Activated CD8-positive, alpha-beta memory T cell treated with anti-CD3 and anti-CD28 coated beads, Interleukin-2, amount 50 U/mL, for 4 hours (primary cell): Measurements from ENCODE around the gene NDUFB8.
A peak's percentile ranks its signal among the peaks of the same experiment; 100 is the strongest.
"Not testable (repeated sequence)": the region's sequence is repeated elsewhere in the genome, so short reads cannot be mapped to it uniquely, and the experiment has no call there.

ENCODE experiments used
- DNase-seq: peaks from one replicate; pipeline ENCODE4 v3.0.0-alpha.2; 2020

Gene NDUFB8

DNA sequence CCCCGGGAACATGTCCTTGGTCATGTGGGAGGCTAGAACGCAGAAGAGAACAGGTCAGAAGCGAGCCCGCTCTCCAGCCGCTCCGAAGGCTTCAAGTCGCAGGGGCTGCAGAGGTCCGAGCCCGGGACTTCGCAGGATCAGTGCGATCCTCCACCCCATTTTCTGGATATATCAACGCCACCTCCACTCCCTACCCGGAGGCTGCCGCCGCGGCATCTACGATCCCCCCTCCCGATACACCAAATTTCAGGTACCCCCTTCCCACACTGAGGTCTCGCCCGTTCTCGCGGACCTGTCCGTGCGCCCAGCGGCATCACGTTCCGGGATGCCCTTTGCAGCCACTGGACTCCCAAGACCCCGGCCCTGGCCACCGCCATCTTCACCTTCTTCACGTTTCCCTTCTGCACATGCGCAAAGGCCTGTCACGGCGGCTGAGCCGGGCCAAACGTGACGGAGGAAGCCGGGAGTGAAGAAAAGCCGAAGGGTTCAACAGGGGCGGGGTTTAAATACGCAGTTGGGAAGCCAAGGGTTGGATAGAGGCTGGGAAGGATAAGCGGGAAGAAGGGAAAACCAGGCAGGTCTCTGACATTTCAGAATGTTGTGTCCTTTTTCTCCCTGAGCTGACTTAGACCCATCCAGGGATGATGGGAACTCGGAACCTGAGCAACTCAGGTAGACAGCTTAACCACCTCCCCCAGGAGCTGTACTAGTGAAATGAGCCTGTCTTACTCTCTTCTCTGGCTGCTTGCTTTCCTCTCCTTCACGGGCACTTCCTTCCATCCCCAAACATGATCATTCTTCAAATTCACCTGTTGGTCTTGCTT lies at the start of gene NDUFB8:
Gene NDUFB8 (minus strand): TSS at position 397 of the 824 bp plus-strand sequence. CDS start 20 bp downstream, at position 377.
- peak; percentile 85 for DNase-seq

- no peak for DNase-seq
Measured at GRCh38 chr10:100576282-100576635, 46.6 kb upstream of the NDUFB8 start.

DNA sequence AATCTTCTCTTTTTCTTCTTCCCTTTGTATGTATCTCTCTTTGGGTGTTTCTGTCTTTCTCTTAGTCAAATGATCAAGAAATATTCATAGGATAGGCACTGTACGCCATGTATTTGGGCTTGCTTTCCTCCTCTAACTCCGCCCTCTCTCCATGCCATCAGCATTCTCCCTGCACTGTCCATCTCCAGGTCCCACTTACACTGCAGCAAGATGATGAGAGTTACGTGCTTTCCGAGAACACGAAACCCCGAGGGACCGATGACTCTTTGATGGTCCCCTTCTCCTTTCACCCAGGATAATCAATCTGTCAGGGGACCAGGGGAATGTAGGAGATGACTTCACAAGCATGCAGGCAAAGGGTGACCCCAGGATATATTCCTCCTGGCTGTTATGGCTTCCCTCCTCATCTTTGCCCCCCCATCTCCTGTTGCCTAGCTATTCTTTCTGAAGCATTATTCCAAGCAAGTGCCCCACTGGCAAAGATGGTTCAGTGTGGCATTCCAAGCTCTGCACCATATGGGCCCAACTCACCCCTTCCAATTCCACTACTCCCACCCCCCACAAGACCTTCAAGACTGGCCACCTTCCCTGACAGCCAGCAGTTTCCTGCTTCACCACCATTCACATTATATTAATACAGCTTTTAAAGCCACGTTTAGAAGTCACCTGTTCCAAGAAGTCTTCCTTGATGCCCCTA lies 46.1 kb upstream of the NDUFB8 start:
- no peak for DNase-seq

DNA sequence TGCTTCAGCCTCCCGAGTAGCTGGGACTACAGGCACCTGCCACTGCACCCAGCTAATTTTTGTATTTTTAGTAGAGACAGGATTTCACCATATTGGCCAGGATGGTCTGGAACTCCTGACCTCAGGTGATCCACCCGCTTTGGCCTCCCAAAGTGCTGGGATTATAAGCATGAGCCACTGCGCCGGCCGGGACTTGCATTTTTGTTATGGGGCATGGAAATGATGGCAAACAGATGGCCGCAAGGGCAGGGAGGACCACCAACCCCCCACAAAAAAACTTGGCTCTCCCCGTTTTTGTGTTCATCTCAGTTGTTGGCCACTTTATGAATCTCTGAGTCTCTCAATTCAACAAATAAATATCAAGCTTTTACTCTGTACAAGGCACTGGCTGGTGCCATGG lies 45.5 kb upstream of the NDUFB8 start:
- DNase-seq: not testable (repeated sequence)

GRCh38 chr10:100571084-100571856 lies 41.6 kb upstream of the NDUFB8 start:
- no peak for DNase-seq

- no peak for DNase-seq
Measured at GRCh38 chr10:100570506-100570905, 40.8 kb upstream of the NDUFB8 start.

DNA sequence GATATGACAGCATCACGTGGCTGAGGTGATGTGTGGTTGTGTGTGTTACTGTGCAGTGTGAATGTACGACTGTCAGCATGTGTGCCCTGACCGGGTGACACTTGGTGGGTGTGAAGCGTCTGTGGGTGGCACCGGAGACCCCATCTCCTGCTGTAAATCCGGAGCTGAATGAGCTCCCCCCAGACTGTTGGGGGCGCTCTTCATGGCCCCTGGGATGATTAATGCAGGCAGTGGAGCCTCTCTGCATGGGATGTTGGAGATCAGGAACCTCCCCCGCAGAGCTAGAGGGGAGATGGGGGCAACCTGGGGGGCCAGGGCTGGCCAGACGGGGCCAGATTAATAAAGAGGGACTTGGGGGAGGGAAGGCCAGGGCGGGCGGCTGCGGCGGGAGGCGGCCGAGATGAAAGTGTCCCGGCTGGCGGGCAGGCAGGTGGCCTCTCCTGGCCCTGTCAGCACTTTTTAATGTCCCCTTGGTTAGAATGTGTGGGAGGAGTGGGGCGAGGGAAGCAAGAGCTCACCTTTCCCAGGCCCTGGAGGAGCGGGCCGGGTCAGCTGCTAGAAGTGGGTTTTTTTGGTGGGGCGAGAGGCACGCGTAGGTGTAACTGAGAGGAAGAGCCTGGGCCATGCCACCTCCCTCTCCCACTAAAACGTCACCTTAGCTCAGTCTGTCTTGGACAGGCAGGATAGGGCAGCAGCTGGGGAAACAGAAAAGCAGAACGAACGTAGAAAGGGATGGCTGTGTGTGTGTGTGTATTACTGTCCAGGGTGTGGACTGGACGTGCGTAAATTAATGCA lies 40.2 kb upstream of the NDUFB8 start:
- DNase-seq: no peak

DNA sequence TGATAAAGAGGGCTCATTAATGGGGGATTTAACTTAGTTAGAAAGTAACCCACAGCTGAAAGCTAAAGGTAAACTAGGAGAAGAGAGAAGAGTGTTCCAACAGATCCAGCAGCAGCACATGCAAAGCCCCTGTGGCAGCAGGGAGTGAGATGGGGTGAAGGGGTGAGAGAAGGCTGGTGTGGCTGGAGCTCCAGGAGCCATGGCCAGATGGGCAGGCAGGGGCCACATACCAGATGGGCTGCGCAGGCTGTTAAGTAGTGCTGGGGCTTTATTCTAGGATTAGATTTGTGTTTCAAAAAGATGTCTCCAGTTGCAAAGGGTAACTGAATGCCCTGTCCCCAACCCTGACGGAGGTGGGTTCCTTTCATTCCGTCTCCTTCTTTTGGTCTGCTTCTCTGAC lies 39.2 kb upstream of the NDUFB8 start:
- DNase-seq: no peak

DNA sequence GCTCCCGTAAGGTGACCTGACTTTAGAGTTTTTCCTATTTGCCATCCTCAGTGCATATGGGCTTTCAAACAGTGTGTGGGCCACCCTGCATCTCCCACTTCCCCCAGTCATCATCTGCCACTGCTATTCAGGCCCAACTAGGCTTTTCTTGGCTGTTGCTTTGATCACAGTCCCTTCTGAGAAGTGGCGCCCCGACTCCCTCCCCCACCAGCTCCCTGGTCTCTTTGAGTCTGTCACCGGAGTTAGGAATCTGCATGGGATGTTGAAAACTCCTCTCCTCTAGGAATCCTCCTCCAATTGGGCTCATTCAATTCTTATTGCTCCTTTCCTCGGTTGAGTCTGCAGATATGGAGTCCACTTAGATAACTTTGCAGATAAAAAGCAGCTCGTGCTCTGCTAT lies 38.2 kb upstream of the NDUFB8 start:
- no peak for DNase-seq

- no peak for DNase-seq
Measured at GRCh38 chr10:100567249-100567648, 37.6 kb upstream of the NDUFB8 start.

- DNase-seq: no peak
Measured at GRCh38 chr10:100566561-100566960, 36.9 kb upstream of the NDUFB8 start.

DNA sequence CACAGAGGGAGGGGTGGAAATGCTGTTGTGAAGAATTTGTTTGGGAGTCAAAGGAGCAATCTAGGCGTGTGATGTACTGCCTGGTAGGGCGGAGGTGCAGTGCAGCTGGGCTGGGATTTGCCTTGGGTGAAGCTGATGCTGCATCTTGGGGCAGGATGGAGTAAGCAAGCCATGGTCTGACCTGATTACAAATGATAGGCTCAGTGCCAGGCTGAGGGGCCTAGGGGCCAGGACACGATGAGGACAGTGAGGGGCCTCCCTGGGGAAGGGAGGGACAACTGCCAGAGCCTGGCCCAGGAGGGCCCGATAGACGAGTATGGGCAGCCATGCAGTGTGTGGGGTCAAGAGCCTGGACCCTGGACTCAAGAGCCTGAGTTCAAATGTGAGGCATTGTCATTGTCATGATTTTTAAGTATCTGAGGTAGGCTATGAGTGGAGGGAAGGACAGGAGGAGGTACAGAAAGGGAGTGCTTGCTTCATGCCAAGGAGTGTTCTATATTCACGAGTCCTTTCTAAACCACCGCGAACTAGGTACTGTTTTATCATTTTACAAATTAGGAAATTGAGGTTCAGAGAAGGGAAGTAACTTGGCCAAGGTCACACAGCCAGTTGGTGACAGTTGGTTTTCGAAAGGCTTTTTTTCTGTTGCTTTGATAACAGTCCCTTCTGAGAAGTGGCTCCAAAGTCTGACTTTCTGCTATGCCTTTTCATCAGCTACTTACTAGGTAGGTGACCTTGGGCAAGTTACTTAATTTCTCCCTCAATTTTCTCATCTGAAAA lies 35.7 kb upstream of the NDUFB8 start:
- DNase-seq: no peak

DNA sequence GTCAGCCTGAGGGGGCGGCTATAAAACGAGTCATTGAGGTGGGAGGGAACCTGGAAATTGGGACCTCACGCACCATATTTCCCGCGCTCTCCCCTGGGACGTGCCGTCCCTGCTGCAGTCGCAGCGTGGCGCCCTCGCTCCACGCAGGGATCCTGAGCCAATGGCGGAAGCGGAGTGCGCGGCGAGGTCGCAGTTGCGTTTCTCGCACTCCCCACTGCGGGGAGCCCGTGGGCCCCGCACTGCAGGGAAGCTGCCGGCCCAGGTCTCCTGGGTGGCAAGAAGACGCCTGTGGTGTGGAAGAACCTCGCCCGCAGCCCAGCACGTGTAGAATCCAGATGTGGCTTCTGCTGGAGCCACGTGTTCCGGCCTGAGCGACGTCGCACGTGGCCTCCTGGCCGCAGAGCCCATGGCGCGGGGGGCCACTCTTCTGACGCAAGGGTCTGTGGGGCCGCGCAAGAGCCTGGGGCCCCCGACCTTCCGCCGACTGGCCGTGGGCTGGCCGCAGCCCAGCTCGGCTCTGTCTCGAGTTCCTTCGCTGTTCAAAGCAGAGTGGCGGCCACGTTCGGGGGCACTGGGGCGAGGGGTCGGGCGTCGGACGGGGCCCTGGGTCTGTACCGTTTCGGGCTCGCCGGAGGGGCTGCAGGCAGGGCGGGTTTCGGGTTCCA lies 32.5 kb upstream of the NDUFB8 start:
- peak; percentile 77 for DNase-seq

- no peak for DNase-seq
Measured at GRCh38 chr10:100561005-100561404, 31.3 kb upstream of the NDUFB8 start.

GRCh38 chr10:100560248-100560647 lies 30.6 kb upstream of the NDUFB8 start:
- no peak for DNase-seq

GRCh38 chr10:100554902-100555301 lies 25.2 kb upstream of the NDUFB8 start:
- DNase-seq: no peak

- no peak for DNase-seq
Measured at GRCh38 chr10:100553929-100554328, 24.3 kb upstream of the NDUFB8 start.

GRCh38 chr10:100551738-100552137 lies 22.1 kb upstream of the NDUFB8 start:
- no peak for DNase-seq

GRCh38 chr10:100551196-100551595 lies 21.5 kb upstream of the NDUFB8 start:
- no peak for DNase-seq

GRCh38 chr10:100544950-100545349 lies 15.3 kb upstream of the NDUFB8 start:
- no peak for DNase-seq

DNA sequence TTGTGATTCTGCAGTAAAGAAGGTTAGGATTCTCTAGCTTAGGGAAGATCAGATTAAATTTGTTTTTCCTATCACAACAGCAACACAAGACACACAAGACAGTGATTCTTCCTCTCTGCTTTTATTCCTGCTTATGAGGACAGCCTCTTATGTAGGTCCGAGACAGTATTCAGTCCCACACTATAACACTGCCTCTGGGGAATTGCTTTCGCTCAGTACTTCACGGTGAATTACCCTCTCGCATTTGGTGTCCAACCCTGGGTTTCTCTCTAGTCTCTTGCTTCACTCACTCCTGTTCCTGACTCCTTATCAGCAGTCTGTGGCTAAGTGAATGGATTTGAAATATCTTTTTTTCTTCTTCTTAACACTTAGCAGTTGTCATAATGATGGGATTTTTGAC lies 7.8 kb upstream of the NDUFB8 start:
- DNase-seq: no peak
